Panc1 (cell line): ENCODE data around the gene KRT75. TPM values are rescaled to one million over a fixed set of nuclear protein-coding genes. Genes with fewer than 3 reads are reported as not detected.

ENCODE experiments used
- ATAC-seq: fragments of 200-7000 bp; cut with Tn5 transposase; 2 replicates; pipeline ENCODE4 v1.9.1; 2020; ENCODE audit warnings: mild to moderate bottlenecking, moderate library complexity
- BruUV-seq: library from RNA; stranded (reverse); fragments of 400-500 nt; replicated peaks from 2 replicates; lab custom pipeline; 2021; lab: Mats Ljungman, UMichigan
- CTCF ChIA-PET: fragments of 300-600 bp; sonication (Branson Sonifier 250); formaldehyde crosslinking; loops from one replicate; lab custom pipeline; 2022; ENCODE audit warnings: antibody characterized with exemption; lab: Charles Lee
- POLR2A ChIA-PET: fragments of 300-600 bp; sonication (Branson Sonifier 250); formaldehyde crosslinking; loops from one replicate; lab custom pipeline; 2022; ENCODE audit warnings: antibody characterized with exemption; lab: Charles Lee
- DNase-seq: peaks from one replicate; pipeline ENCODE4 v3.0.0-alpha.2; 2010; ENCODE audit warnings: low read depth, low spot score
- H3K27ac ChIP-seq: 2 replicates; pipeline ENCODE4 v1.5.1; 2011; ENCODE audit warnings: mild to moderate bottlenecking, low read length, inconsistent platforms
- H3K27me3 ChIP-seq: fragments of 200-500 bp; sonication (Bioruptor generic); 2 replicates; pipeline ENCODE4 v1.6.0; 2014; ENCODE audit warnings: low read length, inconsistent platforms; ENCODE audit not compliant: control insufficient read depth, insufficient read depth
- H3K36me3 ChIP-seq: fragments of 200-500 bp; sonication (Bioruptor generic); 2 replicates; pipeline ENCODE4 v1.5.1; 2014; ENCODE audit warnings: inconsistent platforms, mild to moderate bottlenecking, low read length, moderate library complexity; ENCODE audit not compliant: control insufficient read depth, insufficient read depth
- H3K4me1 ChIP-seq: 2 replicates; pipeline ENCODE4 v1.5.1; 2011; ENCODE audit warnings: inconsistent platforms, mild to moderate bottlenecking, low read length, moderate library complexity; ENCODE audit not compliant: control insufficient read depth, insufficient read depth
- H3K4me3 ChIP-seq, 2 experiments: 2 replicates each; pipeline ENCODE4 v1.5.1; 2011 to 2012; ENCODE audit warnings: low read depth in 2 of 2, low read length in 2 of 2, mild to moderate bottlenecking in 2 of 2, inconsistent platforms in 1 of 2, moderate library complexity in 1 of 2
- H3K9me3 ChIP-seq: fragments of 200-500 bp; sonication (Bioruptor generic); 2 replicates; pipeline ENCODE4 v1.5.1; 2014; ENCODE audit warnings: low read depth, mild to moderate bottlenecking, inconsistent platforms, low read length, moderate library complexity; ENCODE audit not compliant: control insufficient read depth, insufficient read depth
- POLR2AphosphoS5 ChIP-seq: IDR thresholded peaks from 2 replicates; pipeline ENCODE4 v1.6.1; 2012; ENCODE audit warnings: mild to moderate bottlenecking, low read depth, low read length, moderate library complexity
- SIN3A ChIP-seq: IDR thresholded peaks from 2 replicates; pipeline ENCODE4 v1.6.1; 2012; ENCODE audit warnings: low read depth, mild to moderate bottlenecking, low read length, moderate library complexity, borderline replicate concordance; ENCODE audit not compliant: insufficient read depth
- TCF7L2 ChIP-seq: IDR thresholded peaks from 2 replicates; pipeline ENCODE4 v1.6.1; 2011; ENCODE audit warnings: mild to moderate bottlenecking, low read depth, low read length, inconsistent platforms
- in situ Hi-C: cut with HindIII; loops from 2 replicates; pipeline ENCODE4 v1.10.0; 2016; ENCODE audit warnings: low sequenced_read_pairs, low pct_unique_long_range_greater_than_20kb
- intact Hi-C: fragments of 100-400 bp; cut with micrococcal nuclease; formaldehyde crosslinking; loops from one replicate; pipeline ENCODE4 v1.10.0; 2022; ENCODE audit not compliant: unreplicated experiment
- total RNA-seq: library from RNA; stranded (reverse); gene quantifications from one replicate; pipeline ENCODE4 v1.2.1, GENCODE V29; 2021; ENCODE audit not compliant: unreplicated experiment
- TF ChIP-seq, protein P1 (sequence below): fragments of 450-650 bp; IDR thresholded peaks from 2 replicates; pipeline ENCODE4 v1.5.1; 2017; ENCODE audit warnings: mild to moderate bottlenecking
- TF ChIP-seq, protein P2 (sequence below), 2 experiments: IDR thresholded peaks; 2 replicates each; pipeline ENCODE4 v1.6.1; 2011 to 2012; ENCODE audit warnings: low read depth in 2 of 2, control low read depth in 1 of 2, low read length in 1 of 2, mild to moderate bottlenecking in 1 of 2, moderate library complexity in 1 of 2; ENCODE audit not compliant: insufficient read depth in 1 of 2

KRT75 gene
- total RNA-seq, 1 experiment from 2014 or later, result 0.15 TPM

DNA sequence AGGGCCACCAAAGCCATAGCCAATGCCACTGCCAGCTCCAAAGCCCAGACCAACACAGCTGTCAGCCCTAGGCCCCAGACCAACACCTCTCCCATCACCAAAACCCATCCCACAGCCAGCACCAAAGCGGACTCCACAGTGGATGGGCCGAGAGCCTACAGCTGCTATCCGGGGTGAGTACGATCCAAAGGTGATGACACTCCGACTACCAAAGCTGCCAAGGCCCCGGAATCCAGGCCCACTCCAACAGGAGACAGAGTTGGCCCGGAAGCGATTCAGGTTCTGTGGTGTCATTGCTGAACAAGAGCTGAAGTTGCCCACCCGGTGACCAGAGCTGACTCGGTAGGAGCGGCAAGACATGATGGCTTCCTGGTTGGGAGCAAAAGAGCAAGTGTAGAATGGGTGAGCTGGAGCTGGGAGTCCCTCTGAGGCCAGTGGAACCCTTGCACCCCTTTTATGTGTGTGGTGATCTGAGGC lies 48.9 kb downstream of the KRT75 start, which contains the start of gene KRT84:
Gene KRT84, minus strand, starts transcription at position 427 of the 477 bp plus-strand sequence. Its CDS starts 67 bp downstream, at position 360.
- in situ Hi-C loops (no loop called here), intact Hi-C loops (no loop called here)
- BruUV-seq, result no TSS peak
- ChIA-PET POLR2A (no interaction called here), CTCF (no interaction called here)
- TF ChIP-seq TCF7L2 (no peak), POLR2AphosphoS5 (no peak), SIN3A (no peak)
- TF ChIP-seq, protein P1, sequence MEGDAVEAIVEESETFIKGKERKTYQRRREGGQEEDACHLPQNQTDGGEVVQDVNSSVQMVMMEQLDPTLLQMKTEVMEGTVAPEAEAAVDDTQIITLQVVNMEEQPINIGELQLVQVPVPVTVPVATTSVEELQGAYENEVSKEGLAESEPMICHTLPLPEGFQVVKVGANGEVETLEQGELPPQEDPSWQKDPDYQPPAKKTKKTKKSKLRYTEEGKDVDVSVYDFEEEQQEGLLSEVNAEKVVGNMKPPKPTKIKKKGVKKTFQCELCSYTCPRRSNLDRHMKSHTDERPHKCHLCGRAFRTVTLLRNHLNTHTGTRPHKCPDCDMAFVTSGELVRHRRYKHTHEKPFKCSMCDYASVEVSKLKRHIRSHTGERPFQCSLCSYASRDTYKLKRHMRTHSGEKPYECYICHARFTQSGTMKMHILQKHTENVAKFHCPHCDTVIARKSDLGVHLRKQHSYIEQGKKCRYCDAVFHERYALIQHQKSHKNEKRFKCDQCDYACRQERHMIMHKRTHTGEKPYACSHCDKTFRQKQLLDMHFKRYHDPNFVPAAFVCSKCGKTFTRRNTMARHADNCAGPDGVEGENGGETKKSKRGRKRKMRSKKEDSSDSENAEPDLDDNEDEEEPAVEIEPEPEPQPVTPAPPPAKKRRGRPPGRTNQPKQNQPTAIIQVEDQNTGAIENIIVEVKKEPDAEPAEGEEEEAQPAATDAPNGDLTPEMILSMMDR, result no peak
- TF ChIP-seq, protein P2, sequence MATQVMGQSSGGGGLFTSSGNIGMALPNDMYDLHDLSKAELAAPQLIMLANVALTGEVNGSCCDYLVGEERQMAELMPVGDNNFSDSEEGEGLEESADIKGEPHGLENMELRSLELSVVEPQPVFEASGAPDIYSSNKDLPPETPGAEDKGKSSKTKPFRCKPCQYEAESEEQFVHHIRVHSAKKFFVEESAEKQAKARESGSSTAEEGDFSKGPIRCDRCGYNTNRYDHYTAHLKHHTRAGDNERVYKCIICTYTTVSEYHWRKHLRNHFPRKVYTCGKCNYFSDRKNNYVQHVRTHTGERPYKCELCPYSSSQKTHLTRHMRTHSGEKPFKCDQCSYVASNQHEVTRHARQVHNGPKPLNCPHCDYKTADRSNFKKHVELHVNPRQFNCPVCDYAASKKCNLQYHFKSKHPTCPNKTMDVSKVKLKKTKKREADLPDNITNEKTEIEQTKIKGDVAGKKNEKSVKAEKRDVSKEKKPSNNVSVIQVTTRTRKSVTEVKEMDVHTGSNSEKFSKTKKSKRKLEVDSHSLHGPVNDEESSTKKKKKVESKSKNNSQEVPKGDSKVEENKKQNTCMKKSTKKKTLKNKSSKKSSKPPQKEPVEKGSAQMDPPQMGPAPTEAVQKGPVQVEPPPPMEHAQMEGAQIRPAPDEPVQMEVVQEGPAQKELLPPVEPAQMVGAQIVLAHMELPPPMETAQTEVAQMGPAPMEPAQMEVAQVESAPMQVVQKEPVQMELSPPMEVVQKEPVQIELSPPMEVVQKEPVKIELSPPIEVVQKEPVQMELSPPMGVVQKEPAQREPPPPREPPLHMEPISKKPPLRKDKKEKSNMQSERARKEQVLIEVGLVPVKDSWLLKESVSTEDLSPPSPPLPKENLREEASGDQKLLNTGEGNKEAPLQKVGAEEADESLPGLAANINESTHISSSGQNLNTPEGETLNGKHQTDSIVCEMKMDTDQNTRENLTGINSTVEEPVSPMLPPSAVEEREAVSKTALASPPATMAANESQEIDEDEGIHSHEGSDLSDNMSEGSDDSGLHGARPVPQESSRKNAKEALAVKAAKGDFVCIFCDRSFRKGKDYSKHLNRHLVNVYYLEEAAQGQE (IDR thresholded peaks at IDR 0.05; ENCODE audit: insufficient read depth in 1 of 2, low read depth in 2 of 2, low read length in 1 of 2), result no peak
- no peak for DNase-seq
- no peaks in the 10 kb centered on the region for H3K4me1 ChIP-seq
- ATAC-seq, result no peak
- no peaks in the 10 kb centered on the region for H3K9me3 ChIP-seq
- no peak within 1 kb of the TSS for H3K27ac ChIP-seq
- no peak within 1 kb of the TSS for H3K4me3 ChIP-seq
- no peaks in the 10 kb centered on the region for H3K36me3 ChIP-seq
- peaks cover 11% of the 10 kb centered on the region for H3K27me3 ChIP-seq

DNA sequence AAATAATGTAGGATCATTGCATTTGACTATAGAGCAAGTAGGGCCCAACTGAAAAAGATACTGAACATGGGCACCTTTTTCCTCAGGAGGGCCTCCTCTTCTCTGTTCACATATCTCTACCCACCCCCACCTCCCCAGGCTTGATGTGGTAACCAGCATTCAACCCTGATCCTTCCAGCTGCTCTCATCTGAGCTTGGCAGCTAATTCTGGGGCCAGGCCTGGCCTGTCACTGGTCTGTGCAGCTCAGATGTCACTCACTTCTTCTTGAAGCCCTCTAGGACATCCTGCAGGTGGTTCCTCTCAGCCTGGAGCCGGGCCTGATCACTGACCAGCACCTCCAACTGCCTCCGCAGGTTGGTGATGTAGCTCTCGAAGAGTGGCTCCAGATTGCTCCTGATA lies 50.8 kb downstream of the KRT75 start:
- Histone ChIP-seq H3K27me3 (peaks cover 10% of the 10 kb centered on the region), H3K9me3 (no peaks in the 10 kb centered on the region), H3K4me1 (no peaks in the 10 kb centered on the region), H3K27ac (no peak overlapping the region), H3K36me3 (no peaks in the 10 kb centered on the region), H3K4me3 (no peak overlapping the region)
- ATAC-seq, result no peak
- intact Hi-C loops (no loop called here), in situ Hi-C loops (no loop called here)
- ChIA-PET CTCF (interaction anchor here (0.6 kb wide), 1 partner anchor 219 kb away, joined by 3 read pairs; no protein-coding TSS in a partner anchor), POLR2A (no interaction called here)
- BruUV-seq, result no TSS peak
- no peak for DNase-seq
- TF ChIP-seq TCF7L2 (no peak), POLR2AphosphoS5 (no peak), SIN3A (no peak)
- TF ChIP-seq, protein P2 (IDR thresholded peaks at IDR 0.05; ENCODE audit: insufficient read depth in 1 of 2, low read depth in 2 of 2, low read length in 1 of 2), result no peak
- TF ChIP-seq, protein P1, result no peak
